Heart left ventricle (tissue), 13 donors: Measurements from ENCODE around the gene GNL3.

Experiments
- CTCF ChIP-seq, 12 donors: fragments of 200-600 bp; sonication (generic) in 4 of 12; IDR thresholded peaks; one replicate each; pipeline versions ENCODE4 v1.5.0 to v1.8.0; 2018 to 2022; ENCODE audit warnings: antibody characterized with exemption in 12 of 12, mild to moderate bottlenecking in 5 of 12
- POLR2A ChIP-seq, 2 donors: fragments of 450-650 bp; IDR thresholded peaks; one replicate each; pipeline ENCODE4 v1.6.1; 2017; ENCODE audit warnings: antibody characterized with exemption in 2 of 2, mild to moderate bottlenecking in 2 of 2, moderate library complexity in 2 of 2
- donor health status: ischemic (EF 13 %, LVEDD 7.1; RV severe dilation, severe dysfunction).
- donor health status: DM: no; HTN: yes; CAD: no.
- donor health status: DM: no; HTN: no; CAD: no.
- donor health status: ischemic (EF 25% LVEDD 6.9; RV normal size, moderate dysfunction).
- donor health status: ischemic (EF 25% LVEDD 5.7; RV mildly dilated, moderate dysfunction).
- donor health status: ischemic (EF 35%, LVEDD 5.7; RV mildly dilated, moderate dysfunction).
- donor health status: nonischemic (EF 11% LVEDD 7.7; RV severe dilation, severe dysfunction).
- donor health status: DM: yes; HTN: yes; CAD: no.
- donor health status: PGD.
- donor health status: ischemic (EF 29% LVEDD 5.4; RV normal size, mild dysfunction).
- donor health status: nonischemic (EF 23%, LVEDD 6.1; RV moderate dilation, normal function).

- TF ChIP-seq CTCF (IDR thresholded peaks at IDR 0.05) (no peak), POLR2A (IDR thresholded peaks at IDR 0.05) (no peak)
These were observed 2.2 kb upstream of the GNL3 start for GRCh38 chr3:52683611-52684010.
